Putamen (tissue), 1 donor: ENCODE data around the gene CRYBB3.

Source experiments
- DNase-seq: peaks from one replicate; pipeline ENCODE4 v3.0.0-alpha.2; 2016; ENCODE audit warnings: low spot score

CRYBB3 gene

DNA sequence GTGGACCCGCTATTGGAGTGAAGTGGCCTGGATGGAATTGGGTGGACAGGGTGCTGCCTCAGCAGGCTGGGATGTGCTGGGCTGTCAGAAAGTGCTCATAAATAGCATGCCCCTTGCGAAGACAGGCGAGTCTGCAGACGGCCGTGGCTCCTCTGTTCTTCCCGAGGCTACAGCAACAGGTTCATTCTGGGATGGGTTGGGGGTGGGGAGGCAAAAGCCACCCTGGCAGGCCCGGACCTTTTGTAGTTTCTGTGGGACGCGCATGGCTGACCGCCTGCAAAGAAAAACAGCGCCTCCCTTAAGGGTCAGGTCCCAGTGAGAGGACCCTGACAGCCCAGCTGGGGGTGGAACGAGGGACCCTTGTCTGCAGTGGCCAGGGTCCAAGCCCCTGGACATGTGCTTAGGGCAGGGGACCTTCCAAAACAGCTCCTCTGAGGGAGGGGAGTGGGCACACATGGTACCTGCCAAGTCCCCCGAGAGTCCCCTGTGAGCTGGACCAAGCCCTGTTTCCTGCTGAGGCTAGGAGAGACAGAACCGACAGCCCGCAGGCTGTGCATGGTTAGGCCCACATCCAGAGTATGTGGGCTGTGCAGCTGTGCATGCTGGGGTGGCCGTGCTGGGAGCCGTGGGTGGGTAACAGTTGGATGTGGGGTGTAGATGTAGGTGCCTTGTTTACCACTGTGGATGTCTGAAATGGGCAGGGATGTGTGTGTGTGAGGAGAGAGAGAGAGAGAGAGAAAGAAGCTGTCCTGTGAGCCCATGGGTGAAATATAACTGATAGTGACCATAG is at the start of gene CRYBB3:
Gene CRYBB3, plus strand, starts transcription at position 128 of the 790 bp plus-strand sequence. CDS start 1,539 bp downstream, outside the sequence.
- no peak for DNase-seq

GRCh38 chr22:25153961-25154666 is 45.5 kb upstream of the CRYBB3 start:
- no peak for DNase-seq

DNA sequence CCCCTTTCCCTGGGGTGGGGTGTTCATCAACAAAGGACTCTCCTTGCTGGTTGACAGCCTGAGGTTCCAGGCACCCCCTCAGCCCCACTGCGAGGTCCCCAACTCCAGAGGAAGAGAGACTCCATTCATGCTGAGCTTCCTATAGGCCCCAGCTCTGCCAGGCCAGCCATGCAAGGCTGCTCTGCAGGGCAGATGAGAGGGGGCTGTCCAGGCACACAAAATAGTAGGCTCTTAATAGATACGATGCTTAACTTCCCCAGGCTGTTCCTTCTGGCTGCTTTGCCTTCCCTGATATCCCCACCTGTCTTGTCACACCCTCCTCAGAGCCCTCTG is 45.0 kb upstream of the CRYBB3 start:
- DNase-seq, result no peak

GRCh38 chr22:25156736-25157135 is 42.9 kb upstream of the CRYBB3 start:
- DNase-seq, result peak; percentile 43

DNA sequence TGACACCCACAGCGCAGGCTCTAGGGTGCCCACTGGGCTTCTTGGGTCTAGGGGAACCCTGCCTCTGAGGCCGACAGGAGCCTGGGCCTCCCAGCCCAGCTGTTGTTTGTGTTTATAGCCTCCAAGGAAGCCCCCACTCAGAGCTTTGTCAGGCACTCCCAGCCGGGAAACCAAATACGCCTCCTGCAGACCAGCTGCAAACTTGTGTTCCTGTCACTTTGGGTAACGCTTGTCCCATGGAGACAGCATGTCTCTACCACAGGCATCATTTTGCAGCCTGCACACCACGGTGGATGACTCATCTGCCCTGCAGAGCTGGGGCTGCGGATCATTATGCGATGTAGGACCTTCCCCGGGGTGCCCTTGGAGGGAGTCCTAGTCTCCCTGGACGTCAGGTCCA is 40.6 kb upstream of the CRYBB3 start:
- no peak for DNase-seq

DNA sequence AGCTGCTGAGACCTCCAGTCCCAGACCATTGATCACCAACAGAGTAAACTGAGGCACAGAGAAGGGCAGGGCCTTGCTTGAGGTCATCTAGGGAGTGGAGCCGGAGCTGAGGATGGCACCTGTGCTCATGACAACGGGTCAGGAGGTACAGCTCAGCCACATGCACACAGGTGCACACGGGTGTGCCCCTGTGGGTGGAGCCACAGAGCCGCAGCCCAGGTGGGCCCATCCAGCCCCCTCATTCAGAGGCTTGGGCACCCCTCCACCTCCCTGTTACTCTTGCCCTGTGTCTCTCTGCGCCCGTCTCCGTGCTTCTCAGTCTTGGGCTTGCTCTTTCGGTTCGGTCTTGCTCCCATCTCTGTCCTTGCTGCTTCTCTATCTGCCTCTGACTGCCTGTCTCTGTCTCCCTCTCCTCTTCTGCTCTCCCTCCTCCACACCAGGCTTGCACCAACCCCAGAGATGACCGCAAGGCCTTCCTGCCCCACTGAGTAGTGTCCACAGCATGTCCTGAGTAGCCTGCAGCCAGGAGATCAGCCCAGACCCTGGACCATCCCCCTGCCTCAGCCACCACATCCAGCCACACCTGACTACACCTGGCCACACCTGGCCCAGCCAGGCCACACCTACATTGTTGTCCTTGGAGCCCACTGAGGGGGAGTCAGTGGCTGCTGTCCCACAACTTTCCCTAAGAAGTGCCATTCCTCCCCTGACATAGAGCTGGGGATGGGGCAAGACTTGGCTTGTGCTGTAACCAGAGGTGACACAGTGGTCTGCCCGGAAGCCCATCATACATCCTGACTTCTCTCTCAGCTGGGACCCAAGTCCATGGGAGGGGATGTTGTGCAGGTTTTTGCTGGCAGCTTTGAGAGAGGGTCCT is 39.3 kb upstream of the CRYBB3 start:
- no peak for DNase-seq

DNA sequence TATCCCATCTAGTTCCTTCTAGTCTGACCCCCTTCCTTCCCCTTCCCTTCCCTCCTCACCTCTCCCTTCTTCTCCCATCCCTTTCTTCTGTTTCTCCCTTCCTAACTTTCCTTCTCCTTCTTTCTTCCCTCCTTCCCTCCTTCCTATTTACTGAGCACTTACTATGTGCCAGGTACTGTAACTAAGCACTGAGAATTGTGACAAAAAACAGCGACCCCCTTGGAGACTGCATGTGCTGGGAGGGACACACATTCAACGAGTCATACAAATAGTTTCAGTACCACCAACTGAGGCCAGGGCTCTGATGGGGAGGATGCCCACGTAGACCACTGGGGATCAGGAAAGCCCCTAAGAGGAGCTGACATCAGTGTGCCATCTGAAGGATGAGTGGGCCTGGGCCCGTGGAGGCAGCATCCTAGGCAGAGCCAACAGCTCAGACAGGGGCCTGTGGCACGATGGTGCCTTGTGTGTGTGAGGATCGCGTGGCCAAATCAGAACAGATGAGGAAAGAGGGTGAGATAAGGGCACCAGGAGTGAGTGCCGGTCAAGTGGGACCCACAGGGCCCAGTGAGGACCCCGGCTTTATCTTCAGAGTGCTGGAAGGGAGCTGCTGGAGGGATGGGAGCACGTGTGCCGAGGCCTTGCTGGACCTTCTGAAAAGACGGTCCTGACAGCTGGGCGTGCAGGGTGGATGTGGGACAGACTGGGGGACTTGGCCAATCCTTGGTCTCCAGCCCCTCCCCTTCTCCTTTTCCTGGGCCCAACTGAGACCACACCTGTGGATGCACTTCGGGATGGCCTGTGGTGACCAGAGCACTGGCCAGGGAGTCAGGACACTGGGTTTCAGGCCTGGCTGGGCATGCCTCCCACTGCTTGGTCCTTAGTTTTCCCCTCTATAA is 38.4 kb upstream of the CRYBB3 start:
- no peak for DNase-seq

DNA sequence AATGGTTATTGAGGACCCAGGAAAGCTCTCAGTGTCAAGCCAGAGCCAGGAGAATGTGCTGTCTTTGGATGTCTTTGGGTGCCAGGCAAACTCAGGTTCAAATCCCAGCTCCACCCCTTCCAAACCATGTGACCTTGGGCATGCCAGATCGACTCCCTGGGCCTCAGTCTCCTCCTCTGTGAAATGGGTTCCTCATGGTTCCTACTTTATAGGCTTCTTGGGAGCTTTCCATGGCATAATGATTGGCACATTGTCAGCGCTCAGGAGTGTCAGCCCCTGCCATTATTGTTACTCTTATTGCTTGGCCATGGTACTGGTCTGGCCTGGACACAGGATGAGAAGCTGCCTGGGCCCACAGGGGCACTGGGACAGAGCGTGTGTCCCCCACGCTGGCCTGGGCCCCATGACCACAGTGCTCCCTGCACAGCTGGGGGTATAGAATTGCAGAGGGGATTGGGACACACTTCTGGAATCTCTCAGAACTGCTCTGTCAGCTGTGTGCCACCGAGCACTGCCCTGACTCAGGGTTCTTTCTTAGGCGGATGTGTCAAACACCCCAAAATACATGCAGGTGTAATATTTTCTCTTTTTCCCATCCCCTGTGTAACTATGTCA is 37.6 kb upstream of the CRYBB3 start:
- no peak for DNase-seq

DNA sequence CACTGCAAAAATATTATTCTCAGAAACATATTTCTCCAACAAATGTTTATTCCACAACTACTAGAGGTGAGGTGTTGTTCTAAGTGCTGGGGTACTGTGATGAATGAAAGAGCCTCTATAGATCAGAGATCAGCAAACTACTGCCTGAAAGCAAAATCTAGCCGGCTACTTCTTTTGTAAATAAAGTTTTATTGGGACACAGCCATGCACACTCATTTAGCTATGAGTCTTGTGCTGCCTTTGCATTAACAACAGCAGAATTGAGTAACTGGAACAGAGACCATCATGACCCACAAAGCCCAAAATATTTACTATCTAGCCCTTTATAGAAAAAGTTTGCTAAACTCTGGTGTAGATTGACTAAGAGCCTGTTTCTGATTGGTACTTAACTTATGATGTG is 37.1 kb upstream of the CRYBB3 start:
- no peak for DNase-seq

- DNase-seq, result no peak
These were observed 33.9 kb upstream of the CRYBB3 start for GRCh38 chr22:25165785-25166184.

DNA sequence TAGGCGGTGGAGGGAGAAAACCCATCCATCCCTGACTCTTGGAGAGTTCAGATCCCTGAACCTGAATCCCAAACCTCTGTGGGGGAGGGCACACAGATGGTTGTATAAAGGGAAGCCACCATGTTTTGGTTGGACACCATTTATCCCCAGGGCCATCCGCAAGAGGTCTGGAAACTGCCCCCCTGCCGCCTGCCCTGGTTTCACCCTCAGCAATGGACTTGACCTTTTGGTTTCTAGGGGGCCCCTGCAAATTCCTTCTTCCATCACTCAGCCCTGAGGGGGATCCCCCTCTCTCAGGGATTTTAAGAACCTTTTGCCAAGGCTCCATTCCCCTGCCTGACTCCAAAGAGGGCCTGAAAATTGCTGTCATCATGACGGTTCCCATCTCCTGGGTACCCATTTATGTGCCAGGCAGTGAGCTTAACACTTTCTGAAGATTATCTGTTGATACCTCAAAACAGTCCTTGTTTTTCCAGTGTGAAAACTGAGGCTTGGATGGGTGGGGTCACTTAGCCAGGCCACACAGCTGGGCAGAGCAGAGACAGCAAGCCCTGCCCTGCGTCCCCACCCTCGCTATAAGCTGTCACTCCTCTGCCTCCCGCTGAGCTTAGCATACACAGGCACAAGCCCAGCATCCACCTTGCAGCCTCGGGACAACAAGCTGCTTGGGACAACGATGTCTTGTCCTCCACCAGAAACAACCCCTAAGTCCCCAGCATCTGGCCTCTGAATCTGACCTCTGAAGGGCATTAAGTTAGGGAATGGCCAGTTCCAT is 33.2 kb upstream of the CRYBB3 start:
- DNase-seq, result no peak

- DNase-seq, result no peak
These were observed 32.6 kb upstream of the CRYBB3 start for GRCh38 chr22:25167082-25167481.

- DNase-seq, result no peak
These were observed 31.6 kb upstream of the CRYBB3 start for GRCh38 chr22:25167834-25168601.

DNA sequence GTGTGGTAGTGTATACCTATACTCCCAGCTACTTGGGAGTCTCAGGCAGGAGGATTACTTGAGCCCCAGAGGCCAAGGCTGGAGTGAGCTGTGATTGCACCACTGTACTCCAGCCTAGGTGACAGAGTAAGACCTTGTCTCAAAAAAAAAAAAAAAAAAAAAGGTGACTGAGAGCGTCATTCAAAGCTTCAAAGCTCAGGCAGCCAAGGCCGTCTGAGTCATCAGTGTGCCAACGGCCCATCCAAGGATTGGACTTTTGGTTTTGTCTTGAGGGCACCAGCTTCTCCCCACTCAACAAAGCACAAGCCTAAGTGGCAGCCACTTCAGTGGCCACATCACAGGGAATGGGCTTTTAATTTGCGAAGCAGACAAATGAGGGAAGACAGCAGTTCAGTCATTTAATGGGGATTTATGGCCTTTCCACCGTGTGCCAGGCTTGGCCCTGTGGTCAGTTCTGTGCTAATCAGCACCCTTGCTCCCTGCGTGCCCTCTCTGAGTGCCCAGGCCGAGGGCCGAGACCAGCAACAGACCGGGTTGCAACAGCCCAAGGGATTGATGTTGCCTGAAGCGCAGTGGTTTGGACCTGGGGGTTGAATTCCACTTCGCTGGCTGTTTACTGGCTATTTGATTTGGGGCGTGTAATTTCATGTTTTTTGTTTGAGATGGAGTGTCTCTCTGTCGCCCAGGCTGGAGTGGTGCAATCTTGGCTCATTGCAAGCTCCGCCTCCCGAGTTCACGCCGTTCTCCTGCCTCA is 30.2 kb upstream of the CRYBB3 start:
- no peak for DNase-seq

- DNase-seq, result no peak
These were observed 29.2 kb upstream of the CRYBB3 start for GRCh38 chr22:25170426-25170980.

GRCh38 chr22:25172153-25172552 is 27.5 kb upstream of the CRYBB3 start:
- DNase-seq, result no peak

- DNase-seq, result no peak
These were observed 25.3 kb upstream of the CRYBB3 start for GRCh38 chr22:25174156-25174887.

DNA sequence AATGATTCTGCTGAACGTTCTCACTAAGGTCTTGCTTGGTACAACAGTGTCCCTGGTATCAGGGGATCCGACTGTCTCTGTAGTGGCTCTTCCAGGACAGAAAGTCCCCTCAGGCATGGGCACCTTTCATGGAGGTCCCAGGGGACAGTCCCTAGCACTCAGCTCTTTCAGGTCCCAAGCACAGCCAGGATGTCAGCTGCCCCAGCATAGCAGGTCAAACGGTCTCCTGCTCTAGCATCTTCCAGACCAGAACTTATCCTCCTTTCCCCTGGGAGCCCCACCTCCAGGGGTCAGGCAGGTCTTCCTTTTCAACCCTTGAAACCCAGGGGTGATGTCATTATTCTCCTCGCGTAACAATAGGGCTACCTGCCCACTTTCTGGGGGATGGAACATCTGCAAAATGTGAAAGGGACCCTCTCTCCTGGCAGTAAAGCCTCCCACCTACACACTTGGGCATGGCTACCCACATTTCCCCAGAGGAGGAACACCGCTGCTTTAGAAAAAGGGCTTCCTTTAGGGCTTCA is 24.7 kb upstream of the CRYBB3 start:
- no peak for DNase-seq
